Measurements from ENCODE around the gene UQCR10. TPM values are rescaled to one million over a fixed set of nuclear protein-coding genes. Genes with fewer than 3 reads are reported as not detected.

UQCR10 gene
- total RNA-seq, 1 experiment from 2014 or later = 119 TPM

GRCh38 chr22:29735416-29735815, 31.8 kb upstream of the UQCR10 start:
- H3K27ac ChIP-seq (ENCODE audit: low read depth, low read length, poor library complexity, severe bottlenecking) = no peak overlapping the region
- ChIA-PET POLR2A (ENCODE audit: low non-redundant PET) (no interaction called here), CTCF (no interaction called here)
- peaks cover 15% of the 10 kb centered on the region for H3K4me1 ChIP-seq (ENCODE audit: insufficient read depth, low read length, poor library complexity, severe bottlenecking)
- H3K4me3 ChIP-seq (ENCODE audit: low read depth, low read length, poor library complexity, severe bottlenecking) = no peak overlapping the region
- BruUV-seq (replicated peaks) = no TSS peak
- no peak for DNase-seq (ENCODE audit: low spot score)
- no peaks in the 10 kb centered on the region for H3K36me3 ChIP-seq (ENCODE audit: insufficient read depth, low read length, poor library complexity, severe bottlenecking)
- intact Hi-C loops (cut with micrococcal nuclease; ENCODE audit: unreplicated experiment) = no loop called here
- H3K9me3 ChIP-seq (ENCODE audit: low read depth, low read length, poor library complexity, severe bottlenecking) = no peaks in the 10 kb centered on the region
- TF ChIP-seq EZH2 (IDR thresholded peaks at IDR 0.05; ENCODE audit: borderline replicate concordance, low read depth, low read length, poor library complexity, severe bottlenecking) = no peak
- no peak for TF ChIP-seq CTCF (conservative IDR thresholded peaks at IDR 0.05; ENCODE audit: low read depth, low read length)
- no peaks in the 10 kb centered on the region for H3K27me3 ChIP-seq (replicated peaks; ENCODE audit: insufficient read depth, low read depth, low read length, poor library complexity)

GRCh38 chr22:29737251-29738117, 29.7 kb upstream of the UQCR10 start:
- intact Hi-C loops (cut with micrococcal nuclease; ENCODE audit: unreplicated experiment) = no loop called here
- BruUV-seq (replicated peaks) = no TSS peak
- Histone ChIP-seq H3K9me3 (ENCODE audit: low read depth, low read length, poor library complexity, severe bottlenecking) (no peaks in the 10 kb centered on the region), H3K27me3 (replicated peaks; ENCODE audit: insufficient read depth, low read depth, low read length, poor library complexity) (no peaks in the 10 kb centered on the region), H3K4me3 (ENCODE audit: low read depth, low read length, poor library complexity, severe bottlenecking) (no peak overlapping the region), H3K36me3 (ENCODE audit: insufficient read depth, low read length, poor library complexity, severe bottlenecking) (no peaks in the 10 kb centered on the region), H3K27ac (ENCODE audit: low read depth, low read length, poor library complexity, severe bottlenecking) (no peak overlapping the region), H3K4me1 (ENCODE audit: insufficient read depth, low read length, poor library complexity, severe bottlenecking) (peaks cover 15% of the 10 kb centered on the region)
- no peak for DNase-seq (ENCODE audit: low spot score)
- CTCF ChIA-PET = no interaction called here
- TF ChIP-seq CTCF (conservative IDR thresholded peaks at IDR 0.05; ENCODE audit: low read depth, low read length) = no peak
- no peak for TF ChIP-seq EZH2 (IDR thresholded peaks at IDR 0.05; ENCODE audit: borderline replicate concordance, low read depth, low read length, poor library complexity, severe bottlenecking)
- POLR2A ChIA-PET (ENCODE audit: low non-redundant PET) = no interaction called here

GRCh38 chr22:29738118-29738815, 28.9 kb upstream of the UQCR10 start:
- Histone ChIP-seq H3K36me3 (ENCODE audit: insufficient read depth, low read length, poor library complexity, severe bottlenecking) (no peaks in the 10 kb centered on the region), H3K27ac (ENCODE audit: low read depth, low read length, poor library complexity, severe bottlenecking) (no peak overlapping the region), H3K4me3 (ENCODE audit: low read depth, low read length, poor library complexity, severe bottlenecking) (no peak overlapping the region), H3K4me1 (ENCODE audit: insufficient read depth, low read length, poor library complexity, severe bottlenecking) (peaks cover 10% of the 10 kb centered on the region), H3K27me3 (replicated peaks; ENCODE audit: insufficient read depth, low read depth, low read length, poor library complexity) (no peaks in the 10 kb centered on the region), H3K9me3 (ENCODE audit: low read depth, low read length, poor library complexity, severe bottlenecking) (no peaks in the 10 kb centered on the region)
- BruUV-seq (replicated peaks) = no TSS peak
- no peak for DNase-seq (ENCODE audit: low spot score)
- intact Hi-C loops (cut with micrococcal nuclease; ENCODE audit: unreplicated experiment) = no loop called here
- CTCF ChIA-PET = no interaction called here
- POLR2A ChIA-PET (ENCODE audit: low non-redundant PET) = no interaction called here
- TF ChIP-seq EZH2 (IDR thresholded peaks at IDR 0.05; ENCODE audit: borderline replicate concordance, low read depth, low read length, poor library complexity, severe bottlenecking) (no peak), CTCF (conservative IDR thresholded peaks at IDR 0.05; ENCODE audit: low read depth, low read length) (no peak)
